Skeletal muscle satellite cell (primary cell): Measurements from ENCODE around the gene ALK.

Source experiments
- H3K27me3 ChIP-seq: 2 replicates; pipeline ENCODE4 v1.7.0; 2013; ENCODE audit warnings: low read length; ENCODE audit not compliant: control insufficient read depth, insufficient read depth
- H3K36me3 ChIP-seq: 2 replicates; pipeline ENCODE4 v1.7.0; 2013; ENCODE audit warnings: mild to moderate bottlenecking, control low read depth, low read length; ENCODE audit not compliant: insufficient read depth
- H3K4me1 ChIP-seq: 2 replicates; pipeline ENCODE4 v1.7.0; 2013; ENCODE audit warnings: low read length; ENCODE audit not compliant: control insufficient read depth, insufficient read depth
- H3K4me2 ChIP-seq: 2 replicates; pipeline ENCODE4 v1.7.0; 2013; ENCODE audit warnings: mild to moderate bottlenecking, low read length
- H3K4me3 ChIP-seq: 2 replicates; pipeline ENCODE4 v1.7.0; 2013; ENCODE audit warnings: low read length
- H3K9ac ChIP-seq: 2 replicates; pipeline ENCODE4 v1.7.0; 2013; ENCODE audit warnings: mild to moderate bottlenecking, low read depth, low read length, moderate library complexity
- H3K9me3 ChIP-seq: replicated peaks from 2 replicates; pipeline ENCODE4 v1.7.0; 2013; ENCODE audit warnings: mild to moderate bottlenecking, control low read depth, low read length

Gene ALK

GRCh38 chr2:29601872-29602271 lies 319.5 kb downstream of the ALK start:
- no peak overlapping the region for H3K4me2 ChIP-seq
- no peaks in the 10 kb centered on the region for H3K27me3 ChIP-seq
- H3K36me3 ChIP-seq: no peaks in the 10 kb centered on the region
- no peak overlapping the region for H3K4me3 ChIP-seq
- peaks cover 15% of the 10 kb centered on the region for H3K4me1 ChIP-seq
- H3K9ac ChIP-seq: no peak overlapping the region
- no peaks in the 10 kb centered on the region for H3K9me3 ChIP-seq

- H3K36me3 ChIP-seq: no peaks in the 10 kb centered on the region
- H3K4me2 ChIP-seq: no peak overlapping the region
- H3K27me3 ChIP-seq: no peaks in the 10 kb centered on the region
- H3K4me1 ChIP-seq: peaks cover 9% of the 10 kb centered on the region
- H3K9ac ChIP-seq: no peak overlapping the region
- no peak overlapping the region for H3K4me3 ChIP-seq
- no peaks in the 10 kb centered on the region for H3K9me3 ChIP-seq
Measured at GRCh38 chr2:29601321-29601720, 320.1 kb downstream of the ALK start.

DNA sequence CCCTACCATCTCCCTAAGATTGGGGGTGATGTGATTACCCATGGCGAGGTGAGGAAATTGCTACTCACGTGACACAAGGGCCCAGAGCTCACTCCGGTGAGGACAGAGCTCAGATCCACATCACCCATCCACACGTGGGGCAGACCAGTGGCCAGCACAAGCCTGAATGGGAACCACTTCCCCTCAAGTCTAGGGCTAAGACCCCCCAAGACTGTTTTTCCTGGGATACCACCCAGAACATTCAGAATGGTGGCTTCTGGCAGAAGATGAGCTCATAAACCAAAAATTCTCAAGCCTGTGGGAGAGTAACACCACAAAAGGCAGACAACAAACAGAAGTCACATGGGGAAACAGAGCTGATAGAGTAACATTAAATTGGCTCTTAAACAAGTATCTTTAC lies 321.4 kb downstream of the ALK start:
- Histone ChIP-seq H3K4me2 (no peak overlapping the region), H3K36me3 (no peaks in the 10 kb centered on the region), H3K9ac (no peak overlapping the region), H3K9me3 (no peaks in the 10 kb centered on the region), H3K27me3 (no peaks in the 10 kb centered on the region), H3K4me1 (no peaks in the 10 kb centered on the region), H3K4me3 (no peak overlapping the region)

GRCh38 chr2:29598978-29599377 lies 322.4 kb downstream of the ALK start:
- Histone ChIP-seq H3K9me3 (no peaks in the 10 kb centered on the region), H3K4me3 (no peak overlapping the region), H3K4me1 (no peaks in the 10 kb centered on the region), H3K36me3 (no peaks in the 10 kb centered on the region), H3K9ac (no peak overlapping the region), H3K4me2 (no peak overlapping the region), H3K27me3 (no peaks in the 10 kb centered on the region)

GRCh38 chr2:29597035-29597434 lies 324.4 kb downstream of the ALK start:
- Histone ChIP-seq H3K9ac (no peak overlapping the region), H3K4me1 (no peaks in the 10 kb centered on the region), H3K4me2 (no peak overlapping the region), H3K27me3 (no peaks in the 10 kb centered on the region), H3K4me3 (no peak overlapping the region), H3K9me3 (no peaks in the 10 kb centered on the region), H3K36me3 (no peaks in the 10 kb centered on the region)

DNA sequence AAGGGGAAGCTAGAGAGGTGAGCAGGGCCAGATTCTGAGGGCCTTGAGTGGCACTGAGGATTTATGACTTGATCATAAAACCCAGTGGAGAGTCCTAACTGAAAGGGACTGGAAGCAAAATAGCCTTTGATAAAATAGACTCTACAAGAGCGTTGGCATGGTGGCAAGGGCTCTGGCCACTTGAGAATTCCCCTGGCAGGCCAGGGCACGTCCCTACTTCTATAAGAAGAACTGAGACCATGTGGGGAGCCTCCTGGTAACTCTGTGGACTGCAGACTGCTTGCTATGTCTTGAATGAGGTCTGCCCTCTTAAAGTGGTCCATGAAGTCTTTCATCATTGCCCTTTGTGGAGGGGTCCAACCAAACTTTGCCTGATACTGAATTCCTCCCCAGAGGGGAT lies 324.8 kb downstream of the ALK start:
- Histone ChIP-seq H3K4me1 (no peaks in the 10 kb centered on the region), H3K4me3 (no peak overlapping the region), H3K9ac (no peak overlapping the region), H3K9me3 (no peaks in the 10 kb centered on the region), H3K36me3 (no peaks in the 10 kb centered on the region), H3K27me3 (no peaks in the 10 kb centered on the region), H3K4me2 (no peak overlapping the region)

- Histone ChIP-seq H3K27me3 (no peaks in the 10 kb centered on the region), H3K9ac (no peak overlapping the region), H3K4me2 (no peak overlapping the region), H3K4me3 (no peak overlapping the region), H3K9me3 (no peaks in the 10 kb centered on the region), H3K36me3 (no peaks in the 10 kb centered on the region), H3K4me1 (no peaks in the 10 kb centered on the region)
Measured at GRCh38 chr2:29591600-29591999, 329.8 kb downstream of the ALK start.

DNA sequence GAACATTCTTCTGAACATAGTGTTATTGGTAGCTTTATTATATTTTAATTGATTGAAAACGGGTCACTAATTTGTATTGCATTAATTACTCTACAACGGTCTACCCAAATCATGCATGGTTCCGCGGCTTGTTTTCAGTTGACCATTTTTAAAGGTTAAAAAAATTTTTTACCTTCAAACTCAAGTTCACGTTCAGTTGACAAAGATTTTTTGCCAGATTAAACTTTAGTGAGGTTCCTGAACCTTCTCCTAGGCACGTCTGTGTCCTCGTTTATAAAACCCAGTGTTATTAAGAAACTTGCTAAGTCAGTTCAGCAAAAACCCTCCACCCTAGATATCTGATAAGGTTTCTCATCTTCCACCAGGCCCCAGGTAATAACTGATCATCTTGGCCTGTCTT lies 331.2 kb downstream of the ALK start:
- H3K4me2 ChIP-seq: no peak overlapping the region
- no peak overlapping the region for H3K4me3 ChIP-seq
- no peaks in the 10 kb centered on the region for H3K36me3 ChIP-seq
- no peaks in the 10 kb centered on the region for H3K9me3 ChIP-seq
- H3K4me1 ChIP-seq: no peaks in the 10 kb centered on the region
- H3K9ac ChIP-seq: no peak overlapping the region
- no peaks in the 10 kb centered on the region for H3K27me3 ChIP-seq

DNA sequence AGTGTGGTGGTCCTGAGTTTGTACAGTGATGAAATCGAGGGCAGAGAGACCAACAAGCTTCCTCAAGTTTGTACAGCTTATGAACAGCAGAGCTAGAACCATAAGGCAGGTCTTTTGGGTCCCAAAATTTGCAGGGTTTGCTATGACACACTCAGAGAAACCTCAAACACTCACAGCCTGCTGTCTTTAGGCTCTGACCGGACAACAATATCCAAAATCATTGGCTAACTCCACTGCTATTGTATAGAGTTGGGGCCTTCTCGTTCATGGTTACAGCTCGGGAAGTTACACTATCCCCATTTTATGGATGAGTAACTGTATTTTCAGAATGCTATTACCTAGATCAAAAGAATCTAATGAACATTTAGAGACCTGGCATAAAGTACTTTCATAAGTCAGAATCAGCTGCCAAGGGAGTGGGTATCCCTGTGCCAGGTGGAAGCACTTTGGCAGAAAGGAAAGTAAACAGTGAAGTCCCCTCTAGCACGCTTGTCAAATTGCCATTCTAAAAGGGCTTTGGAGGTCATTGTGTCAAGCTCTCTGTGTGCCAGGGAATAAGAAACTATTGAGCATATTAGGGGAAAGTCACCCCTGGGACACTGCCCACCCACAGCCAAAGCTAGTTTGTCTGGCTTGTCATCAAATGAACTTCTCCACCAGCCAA lies 331.8 kb downstream of the ALK start:
- Histone ChIP-seq H3K27me3 (no peaks in the 10 kb centered on the region), H3K4me1 (no peaks in the 10 kb centered on the region), H3K36me3 (no peaks in the 10 kb centered on the region)

GRCh38 chr2:29587402-29588190 lies 333.8 kb downstream of the ALK start:
- Histone ChIP-seq H3K9me3 (no peaks in the 10 kb centered on the region), H3K27me3 (no peaks in the 10 kb centered on the region), H3K9ac (no peak overlapping the region), H3K4me1 (no peaks in the 10 kb centered on the region), H3K4me3 (no peak overlapping the region), H3K36me3 (no peaks in the 10 kb centered on the region), H3K4me2 (no peak overlapping the region)

More for the DNA sequence above, 331.8 kb downstream of the ALK start:
- Histone ChIP-seq H3K9me3 (no peaks in the 10 kb centered on the region), H3K4me3 (no peak overlapping the region), H3K9ac (no peak overlapping the region), H3K4me2 (no peak overlapping the region)

- H3K9me3 ChIP-seq: no peaks in the 10 kb centered on the region
- no peaks in the 10 kb centered on the region for H3K36me3 ChIP-seq
- H3K4me1 ChIP-seq: no peaks in the 10 kb centered on the region
- no peaks in the 10 kb centered on the region for H3K27me3 ChIP-seq
- no peak overlapping the region for H3K9ac ChIP-seq
- no peak overlapping the region for H3K4me2 ChIP-seq
- no peak overlapping the region for H3K4me3 ChIP-seq
Measured at GRCh38 chr2:29586919-29587318, 334.5 kb downstream of the ALK start.
